Neuronal stem cell (in vitro differentiated cells): ENCODE results near the gene AKAP12.

Source experiments
- DNase-seq: peaks from one replicate; pipeline ENCODE4 v3.0.0-alpha.2; 2013; ENCODE audit warnings: low spot score
- H2AFZ ChIP-seq: one replicate; pipeline ENCODE4 v1.6.1; 2013; ENCODE audit warnings: mild to moderate bottlenecking, low read length, inconsistent platforms
- H2AK5ac ChIP-seq: 2 replicates; pipeline ENCODE4 v1.6.1; 2013; ENCODE audit warnings: low read depth, mild to moderate bottlenecking, inconsistent platforms, low read length, moderate library complexity, mixed read lengths
- H2BK120ac ChIP-seq: 2 replicates; pipeline ENCODE4 v1.6.1; 2013; ENCODE audit warnings: low read depth, mild to moderate bottlenecking, inconsistent platforms, low read length, moderate library complexity, mixed read lengths
- H2BK12ac ChIP-seq: one replicate; pipeline ENCODE4 v1.6.1; 2013; ENCODE audit warnings: low read length, inconsistent platforms
- H2BK15ac ChIP-seq: 2 replicates; pipeline ENCODE4 v1.6.1; 2013; ENCODE audit warnings: mild to moderate bottlenecking, low read length, inconsistent platforms, mixed read lengths
- H2BK5ac ChIP-seq: one replicate; pipeline ENCODE4 v1.6.1; 2013; ENCODE audit warnings: inconsistent platforms, mild to moderate bottlenecking, low read length, moderate library complexity
- H3K14ac ChIP-seq: one replicate; pipeline ENCODE4 v1.6.1; 2013; ENCODE audit warnings: low read length, inconsistent platforms
- H3K18ac ChIP-seq: 2 replicates; pipeline ENCODE4 v1.6.1; 2013; ENCODE audit warnings: low read length, inconsistent platforms
- H3K23ac ChIP-seq: 2 replicates; pipeline ENCODE4 v1.6.1; 2013; ENCODE audit warnings: low read depth, mild to moderate bottlenecking, mixed read lengths, low read length, inconsistent platforms; ENCODE audit not compliant: poor library complexity
- H3K27ac ChIP-seq: replicated peaks from 3 replicates; pipeline ENCODE4 v1.5.1; 2013; ENCODE audit warnings: low read length, inconsistent platforms
- H3K27me3 ChIP-seq, 3 experiments: 2 replicates each; pipeline ENCODE4 v1.6.1; 2013; ENCODE audit warnings: low read length in 3 of 3, mild to moderate bottlenecking in 2 of 3, inconsistent platforms in 1 of 3, low read depth in 1 of 3, mixed read lengths in 1 of 3, moderate library complexity in 1 of 3; ENCODE audit not compliant: control insufficient read depth in 3 of 3, insufficient read depth in 3 of 3
- H3K36me3 ChIP-seq, 2 donors: replicated peaks in 1 of 2; 2 replicates each; pipeline ENCODE4 v1.6.1; 2013; ENCODE audit warnings: low read length in 2 of 2; ENCODE audit not compliant: control insufficient read depth in 2 of 2, insufficient read depth in 2 of 2
- H3K4ac ChIP-seq: 2 replicates; pipeline ENCODE4 v1.6.1; 2013; ENCODE audit warnings: inconsistent platforms, mild to moderate bottlenecking, low read length, moderate library complexity
- H3K4me1 ChIP-seq, 2 donors: 1 replicate in 1 of 2; 2 replicates in 1 of 2; pipeline ENCODE4 v1.6.1; 2013; ENCODE audit warnings: low read length in 2 of 2, low read depth in 1 of 2; ENCODE audit not compliant: control insufficient read depth in 2 of 2, insufficient read depth in 1 of 2
- H3K4me2 ChIP-seq: one replicate; pipeline ENCODE4 v1.6.1; 2013; ENCODE audit warnings: mild to moderate bottlenecking, low read length, inconsistent platforms; ENCODE audit not compliant: insufficient read depth, poor library complexity, severe bottlenecking
- H3K4me3 ChIP-seq, 2 donors: 2 replicates each; pipeline ENCODE4 v1.5.1; 2013; ENCODE audit warnings: low read length in 2 of 2, mild to moderate bottlenecking in 2 of 2, inconsistent platforms in 1 of 2, moderate library complexity in 1 of 2
- H3K79me1 ChIP-seq: one replicate; pipeline ENCODE4 v1.6.1; 2013; ENCODE audit warnings: low read depth, mild to moderate bottlenecking, inconsistent platforms, low read length, moderate library complexity
- H3K9ac ChIP-seq: one replicate; pipeline ENCODE4 v1.6.1; 2013; ENCODE audit warnings: mild to moderate bottlenecking, low read depth, low read length, inconsistent platforms; ENCODE audit not compliant: poor library complexity
- H3K9me3 ChIP-seq, 2 donors: replicated peaks in 1 of 2; 2 replicates each; pipeline versions ENCODE3 to v1.6.1; 2013; ENCODE audit warnings: low read length in 2 of 2, mild to moderate bottlenecking in 2 of 2, inconsistent platforms in 1 of 2, low read depth in 1 of 2, mixed read lengths in 1 of 2, moderate library complexity in 1 of 2; ENCODE audit not compliant: control insufficient read depth in 2 of 2, insufficient read depth in 1 of 2
- H4K8ac ChIP-seq: one replicate; pipeline ENCODE4 v1.6.1; 2013; ENCODE audit warnings: low read depth, mild to moderate bottlenecking, inconsistent platforms, low read length, moderate library complexity
- H4K91ac ChIP-seq: one replicate; pipeline ENCODE4 v1.6.1; 2013; ENCODE audit warnings: low read length, low read depth, mild to moderate bottlenecking, inconsistent platforms; ENCODE audit not compliant: poor library complexity
- WGBS, 2 donors: extraction: QIAGEN DNeasy Blood & Tissue Kit; methylation state at CpG; one replicate each; pipeline ENCODE4 v1.1.7; 2013; ENCODE audit warnings: missing lambda C conversion rate in 2 of 2, mixed read lengths in 1 of 2; ENCODE audit not compliant: insufficient read length in 2 of 2, insufficient replicate concordance in 1 of 2; ENCODE audit errors: extremely low coverage in 2 of 2; 5-methylcytosine and 5-hydroxymethylcytosine counted together

Gene AKAP12

DNA sequence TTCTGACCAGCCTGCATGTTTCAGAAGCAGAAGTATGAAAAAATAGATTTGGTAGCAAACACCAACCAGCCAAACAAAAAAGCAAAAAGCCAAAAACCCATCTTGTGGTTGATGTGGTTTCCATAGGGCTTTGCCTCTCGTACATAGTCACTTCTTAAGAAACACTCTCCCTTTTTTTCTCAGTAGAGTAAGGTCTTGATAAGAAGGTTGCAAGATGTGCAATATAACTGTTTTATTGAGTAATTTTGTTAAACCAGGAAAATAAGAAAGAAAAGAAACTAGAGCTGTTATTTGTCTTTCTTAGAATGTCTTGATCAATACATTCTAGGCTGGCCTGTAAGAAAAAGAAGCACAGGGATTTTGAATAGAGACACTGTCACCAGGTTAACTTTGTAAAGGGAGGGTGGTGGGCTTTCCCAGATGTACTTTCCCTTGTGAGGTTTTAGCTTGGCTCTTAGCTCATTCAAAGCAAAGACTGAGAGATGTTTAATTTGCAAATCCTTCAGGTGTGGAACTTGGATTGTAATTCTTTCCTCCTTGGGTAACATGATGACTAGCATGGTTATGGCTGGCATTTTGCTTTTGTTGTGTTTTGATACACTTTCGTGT lies 49.7 kb downstream of the AKAP12 start:
- H3K27ac ChIP-seq: no peak overlapping the region
- H3K4ac ChIP-seq: no peak overlapping the region
- no peaks in the 10 kb centered on the region for H3K9me3 ChIP-seq
- DNase-seq: no peak
- no peaks in the 10 kb centered on the region for H3K27me3 ChIP-seq
- H2BK5ac ChIP-seq: no peak overlapping the region
- no peaks in the 10 kb centered on the region for H3K36me3 ChIP-seq
- no peaks in the 10 kb centered on the region for H3K79me1 ChIP-seq
- no CpG with 5 or more reads among the region's 2 CpGs for WGBS, 2 donors
- H2BK12ac ChIP-seq: no peak overlapping the region
- H3K4me3 ChIP-seq: no peak overlapping the region
- no peak overlapping the region for H2BK15ac ChIP-seq
- H3K23ac ChIP-seq: no peak overlapping the region
- no peak overlapping the region for H4K8ac ChIP-seq
- no peak overlapping the region for H3K18ac ChIP-seq
- H3K9ac ChIP-seq: no peak overlapping the region
- no peak overlapping the region for H2AK5ac ChIP-seq
- peaks cover 5 to 8% of the 10 kb centered on the region in 2 donors for H3K4me1 ChIP-seq
- H2AFZ ChIP-seq: no peak overlapping the region
- no peak overlapping the region for H4K91ac ChIP-seq
- H2BK120ac ChIP-seq: no peak overlapping the region
- no peak overlapping the region for H3K4me2 ChIP-seq
- no peak overlapping the region for H3K14ac ChIP-seq

GRCh38 chr6:151290877-151291721 lies 51.3 kb downstream of the AKAP12 start:
- H2BK15ac ChIP-seq: no peak overlapping the region
- no peak overlapping the region for H3K4ac ChIP-seq
- no peak overlapping the region for H2AFZ ChIP-seq
- no peak for DNase-seq
- no peak overlapping the region for H3K27ac ChIP-seq
- no peak overlapping the region for H3K18ac ChIP-seq
- no peaks in the 10 kb centered on the region for H3K9me3 ChIP-seq
- H2AK5ac ChIP-seq: no peak overlapping the region
- H3K9ac ChIP-seq: no peak overlapping the region
- no peak overlapping the region for H4K8ac ChIP-seq
- H3K4me1 ChIP-seq: peaks cover 5 to 8% of the 10 kb centered on the region in 2 donors
- H2BK5ac ChIP-seq: no peak overlapping the region
- no peaks in the 10 kb centered on the region for H3K79me1 ChIP-seq
- H3K36me3 ChIP-seq: no peaks in the 10 kb centered on the region
- no peak overlapping the region for H3K4me3 ChIP-seq
- H2BK120ac ChIP-seq: no peak overlapping the region
- H3K4me2 ChIP-seq: no peak overlapping the region
- H3K23ac ChIP-seq: no peak overlapping the region
- no peak overlapping the region for H4K91ac ChIP-seq
- H2BK12ac ChIP-seq: no peak overlapping the region
- no CpG with 5 or more reads among the region's 11 CpGs for WGBS, 2 donors
- H3K27me3 ChIP-seq: no peaks in the 10 kb centered on the region
- no peak overlapping the region for H3K14ac ChIP-seq

GRCh38 chr6:151291722-151292059 lies 51.9 kb downstream of the AKAP12 start:
- Histone ChIP-seq H3K4me2 (no peak overlapping the region), H3K4ac (no peak overlapping the region), H3K79me1 (no peaks in the 10 kb centered on the region), H2AK5ac (no peak overlapping the region), H2BK15ac (no peak overlapping the region), H4K91ac (no peak overlapping the region), H3K9me3 (no peaks in the 10 kb centered on the region), H2BK12ac (no peak overlapping the region), H3K14ac (no peak overlapping the region), H2AFZ (no peak overlapping the region), H2BK120ac (no peak overlapping the region), H3K27me3 (no peaks in the 10 kb centered on the region), H3K36me3 (no peaks in the 10 kb centered on the region), H3K23ac (no peak overlapping the region), H4K8ac (no peak overlapping the region), H3K4me3 (no peak overlapping the region), H3K9ac (no peak overlapping the region), H2BK5ac (no peak overlapping the region), H3K27ac (no peak overlapping the region), H3K18ac (no peak overlapping the region), H3K4me1 (peaks cover 5 to 8% of the 10 kb centered on the region in 2 donors)
- no CpG with 5 or more reads among the region's 2 CpGs for WGBS, 2 donors
- DNase-seq: no peak

GRCh38 chr6:151292974-151293687 lies 53.4 kb downstream of the AKAP12 start:
- Histone ChIP-seq H3K4me3 (no peak overlapping the region), H3K4ac (no peak overlapping the region), H3K36me3 (no peaks in the 10 kb centered on the region), H3K4me2 (no peak overlapping the region), H3K9me3 (no peaks in the 10 kb centered on the region), H2BK15ac (no peak overlapping the region), H3K79me1 (no peaks in the 10 kb centered on the region), H3K4me1 (peaks cover 5 to 8% of the 10 kb centered on the region in 2 donors), H2BK5ac (no peak overlapping the region), H2BK120ac (no peak overlapping the region), H2BK12ac (no peak overlapping the region), H3K27me3 (no peaks in the 10 kb centered on the region), H2AK5ac (no peak overlapping the region), H2AFZ (no peak overlapping the region), H3K18ac (no peak overlapping the region), H3K23ac (no peak overlapping the region), H4K91ac (no peak overlapping the region), H4K8ac (no peak overlapping the region), H3K14ac (no peak overlapping the region), H3K9ac (no peak overlapping the region), H3K27ac (no peak overlapping the region)
- WGBS, 2 donors: no CpG with 5 or more reads among the region's 5 CpGs
- DNase-seq: no peak
